NCI-H69 (cell line): ENCODE data around the gene STAT4.

Experiments used
- DNase-seq: peaks from one replicate; lab custom pipeline; 2025; lab: John Stamatoyannopoulos, UW

The STAT4 gene

DNA sequence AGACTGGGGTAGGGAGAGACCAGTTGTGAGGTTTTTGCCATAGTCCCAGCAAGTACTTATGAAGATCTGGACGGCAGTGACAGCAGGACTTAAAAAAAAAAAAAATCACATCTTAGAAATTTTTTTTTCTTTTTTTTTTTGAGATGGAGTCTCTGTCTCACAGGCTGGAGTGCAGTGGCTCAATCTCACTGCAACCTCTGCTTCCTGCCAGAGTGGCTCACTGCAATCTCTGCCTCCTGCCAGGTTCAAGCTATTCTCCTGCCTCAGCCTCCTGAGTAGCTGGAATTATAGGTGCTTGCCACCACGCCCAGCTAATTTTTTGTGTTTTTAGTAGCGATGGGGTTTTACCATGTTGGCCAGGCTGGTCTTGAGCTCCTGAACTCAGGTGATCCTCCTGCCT is 22.4 kb upstream of the STAT4 start:
- DNase-seq, result no peak

GRCh38 chr2:191171708-191172355 is 21.0 kb upstream of the STAT4 start:
- no peak for DNase-seq

- no peak for DNase-seq
Measured at GRCh38 chr2:191171286-191171685, 20.5 kb upstream of the STAT4 start.

GRCh38 chr2:191170773-191171172 is 20.0 kb upstream of the STAT4 start:
- no peak for DNase-seq

- DNase-seq, result no peak
Measured at GRCh38 chr2:191170301-191170636, 19.5 kb upstream of the STAT4 start.

- no peak for DNase-seq
Measured at GRCh38 chr2:191169456-191170300, 18.9 kb upstream of the STAT4 start.

DNA sequence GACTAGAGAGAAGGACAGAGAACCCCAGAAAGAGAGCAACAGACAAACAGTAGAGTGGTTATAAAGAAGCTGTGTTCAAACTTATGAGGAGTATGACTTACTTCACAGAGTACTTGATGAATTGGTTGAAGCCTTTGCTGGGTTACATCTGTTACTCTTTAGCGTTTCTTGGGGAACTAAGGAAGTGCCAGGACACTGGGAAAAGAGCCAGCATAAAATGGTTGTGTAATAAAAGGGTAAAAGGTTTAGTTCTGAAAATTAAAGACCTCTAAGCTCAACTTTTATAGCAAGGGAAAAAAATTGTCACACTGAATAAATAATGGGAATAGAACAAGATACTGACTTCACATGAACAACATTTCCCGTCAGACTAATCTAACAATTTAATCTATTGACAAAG is 17.0 kb upstream of the STAT4 start:
- DNase-seq, result no peak

GRCh38 chr2:191166756-191167445 is 16.1 kb upstream of the STAT4 start:
- no peak for DNase-seq

DNA sequence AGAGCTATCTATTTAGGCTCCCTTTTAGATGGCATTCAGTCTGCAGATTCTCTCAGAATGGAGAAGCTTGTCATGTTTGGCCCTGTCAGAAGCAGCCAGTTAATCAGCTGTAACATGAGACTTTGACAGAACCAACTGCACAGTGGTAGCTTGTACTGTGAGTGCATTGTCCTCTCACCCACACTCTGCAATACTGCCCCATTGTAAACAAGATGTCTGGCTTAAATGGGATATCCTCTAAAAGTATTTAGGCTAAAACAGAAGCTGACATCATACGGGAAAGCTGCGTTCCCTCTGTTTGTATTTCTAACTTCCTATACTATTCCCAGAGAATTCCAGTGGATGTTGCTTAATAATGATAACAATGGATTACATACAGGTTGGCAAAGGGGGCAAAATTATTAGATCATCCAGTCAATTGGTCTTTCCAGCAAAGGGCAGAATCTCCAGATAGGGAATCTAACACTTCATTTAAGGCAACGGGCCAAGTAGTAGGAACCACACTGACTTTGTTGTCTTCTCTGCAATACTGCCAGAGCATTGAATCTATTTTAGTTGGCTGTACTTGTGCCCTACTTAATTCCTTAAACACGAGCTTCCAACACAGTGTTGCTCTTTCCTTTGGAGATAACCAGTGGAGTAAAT is 15.4 kb upstream of the STAT4 start:
- DNase-seq, result no peak

- DNase-seq, result peak; percentile 12
Measured at GRCh38 chr2:191165176-191165643, 14.4 kb upstream of the STAT4 start.

- DNase-seq, result no peak
Measured at GRCh38 chr2:191158747-191159146, 8.0 kb upstream of the STAT4 start.

DNA sequence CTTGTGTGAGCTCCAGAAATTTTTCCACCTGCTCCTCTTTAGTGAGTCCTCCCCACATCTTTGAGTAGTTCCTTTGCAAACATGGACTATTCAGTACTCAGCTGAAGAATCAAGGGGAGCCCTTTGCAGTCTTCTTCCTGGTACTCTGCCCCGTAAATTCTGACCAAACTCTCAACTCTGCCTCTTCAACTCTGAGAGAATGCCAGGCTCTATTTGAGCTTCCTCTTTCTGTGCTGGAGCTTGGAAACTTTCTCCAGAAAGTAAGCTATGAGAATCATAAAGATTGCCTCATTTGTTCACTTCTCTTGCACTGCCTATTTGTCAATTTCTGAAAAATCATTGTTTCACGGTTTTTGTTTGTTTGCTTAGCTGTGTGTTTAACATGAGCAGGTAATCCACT is 7.4 kb upstream of the STAT4 start:
- no peak for DNase-seq

DNA sequence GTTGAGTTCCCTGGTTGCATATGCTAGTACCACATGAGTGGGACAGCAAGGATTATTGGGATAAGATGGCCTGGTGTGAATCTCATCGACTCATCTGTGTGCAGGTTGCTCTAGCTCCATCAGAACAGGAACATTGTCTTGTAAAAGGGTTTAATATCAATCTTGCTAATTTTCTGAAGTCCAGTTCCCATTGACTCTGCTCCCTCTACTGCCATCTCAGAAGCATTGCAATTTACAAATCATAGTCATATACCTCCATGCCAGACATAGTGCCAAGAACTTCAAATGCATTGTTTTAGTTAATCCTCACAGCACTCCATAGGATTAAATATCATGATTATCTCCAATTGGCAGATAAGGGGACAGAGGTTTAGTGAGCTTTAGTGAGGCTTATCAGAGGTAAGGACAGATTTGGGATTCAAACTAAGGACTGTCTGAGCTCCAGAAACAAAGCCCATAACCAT is 4.8 kb upstream of the STAT4 start:
- DNase-seq, result peak; percentile 20

GRCh38 chr2:191153716-191154115 is 2.9 kb upstream of the STAT4 start:
- DNase-seq, result no peak

DNA sequence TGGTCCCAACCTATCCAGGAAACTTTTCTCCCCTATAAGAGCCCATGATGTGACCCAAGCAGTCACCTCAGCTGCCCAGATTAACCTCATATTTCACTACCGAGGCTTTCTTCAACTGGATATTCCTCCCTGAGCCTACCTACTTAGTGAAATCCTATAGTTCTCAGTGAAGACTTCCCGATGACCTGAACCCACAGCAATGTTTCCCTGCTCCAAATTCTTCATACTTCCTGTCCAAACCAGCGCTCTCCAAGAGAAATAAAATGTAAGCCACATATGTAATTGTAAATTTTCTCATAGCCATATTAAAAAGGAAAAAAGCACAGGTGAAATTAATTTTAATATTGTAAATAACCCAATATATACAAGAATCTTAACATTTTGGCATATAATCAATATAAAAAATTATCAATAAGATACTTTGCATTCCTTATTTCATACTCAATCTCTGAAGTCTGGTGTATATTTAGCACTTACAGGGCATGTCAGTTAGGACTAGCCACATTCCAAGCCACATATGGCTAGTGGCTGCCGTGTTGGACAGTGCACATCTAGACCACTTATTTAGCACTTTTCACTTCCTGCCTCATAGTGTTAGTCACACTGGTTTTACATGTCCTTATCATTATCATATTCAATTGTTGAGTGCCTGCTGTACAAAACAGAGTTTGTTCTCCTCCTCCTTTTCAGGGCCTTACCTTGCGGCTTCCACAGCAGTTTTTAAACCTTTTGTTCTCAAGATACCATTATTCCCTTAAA is 1.9 kb upstream of the STAT4 start:
- DNase-seq, result no peak

DNA sequence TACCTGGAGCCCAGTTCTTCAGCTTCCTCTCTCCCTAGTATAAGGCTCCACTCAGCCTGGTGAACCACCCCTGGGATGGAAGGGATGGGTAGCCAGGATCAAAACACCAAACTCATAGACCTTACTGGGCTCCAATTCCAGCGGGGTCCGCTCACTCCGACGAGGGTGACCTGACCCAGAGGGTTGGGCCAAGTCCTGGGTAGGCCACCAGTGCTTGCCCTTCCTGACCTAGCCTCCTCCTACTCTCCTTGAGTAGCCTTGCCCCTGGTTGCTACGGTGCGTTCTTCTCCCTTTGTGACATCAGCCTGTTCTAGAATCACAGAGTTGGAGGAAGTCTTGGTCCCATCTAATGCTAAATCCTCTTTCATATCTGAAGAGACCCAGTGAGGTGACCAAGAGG is 537 bp upstream of the STAT4 start:
- DNase-seq, result no peak

DNA sequence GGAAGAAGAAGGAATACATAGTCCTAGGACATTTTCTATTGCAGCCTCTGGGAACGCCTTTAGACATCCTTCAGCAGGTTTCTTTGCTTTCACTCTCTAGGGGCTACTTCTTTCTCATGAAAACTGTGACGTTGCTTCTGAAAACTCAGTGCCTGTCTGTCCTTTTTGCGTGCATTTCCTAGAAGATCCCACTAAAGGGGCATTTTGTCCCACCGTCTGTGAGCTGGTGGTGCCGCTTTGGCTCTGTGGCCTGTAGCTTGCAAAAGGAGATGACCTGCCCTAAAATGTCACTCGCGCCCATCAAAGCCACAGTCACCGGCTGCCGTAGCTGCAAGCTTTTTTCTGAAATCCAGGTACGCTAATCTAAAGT is 579 bp downstream of the STAT4 start:
- no peak for DNase-seq

DNA sequence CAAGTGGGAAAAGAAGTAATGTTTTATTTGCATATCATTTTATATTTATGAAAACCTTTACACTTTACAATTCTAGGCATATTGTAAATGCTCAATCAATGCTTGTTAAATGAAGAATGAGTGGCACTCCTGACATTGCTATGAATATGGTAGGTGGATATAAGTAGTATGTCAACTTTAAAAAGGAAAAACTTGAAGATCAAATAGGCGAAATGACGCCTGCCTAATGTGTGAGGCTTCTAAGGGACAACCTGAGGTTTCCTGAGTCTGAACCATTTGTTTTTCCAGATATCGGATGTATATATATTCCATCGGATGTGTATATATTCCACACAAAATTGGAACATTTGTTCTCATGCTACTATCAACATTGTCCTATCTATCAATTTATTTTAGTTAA is 1.4 kb downstream of the STAT4 start:
- DNase-seq, result no peak

GRCh38 chr2:191148791-191149190 is 2.0 kb downstream of the STAT4 start:
- no peak for DNase-seq

- DNase-seq, result no peak
Measured at GRCh38 chr2:191148281-191148680, 2.5 kb downstream of the STAT4 start.

DNA sequence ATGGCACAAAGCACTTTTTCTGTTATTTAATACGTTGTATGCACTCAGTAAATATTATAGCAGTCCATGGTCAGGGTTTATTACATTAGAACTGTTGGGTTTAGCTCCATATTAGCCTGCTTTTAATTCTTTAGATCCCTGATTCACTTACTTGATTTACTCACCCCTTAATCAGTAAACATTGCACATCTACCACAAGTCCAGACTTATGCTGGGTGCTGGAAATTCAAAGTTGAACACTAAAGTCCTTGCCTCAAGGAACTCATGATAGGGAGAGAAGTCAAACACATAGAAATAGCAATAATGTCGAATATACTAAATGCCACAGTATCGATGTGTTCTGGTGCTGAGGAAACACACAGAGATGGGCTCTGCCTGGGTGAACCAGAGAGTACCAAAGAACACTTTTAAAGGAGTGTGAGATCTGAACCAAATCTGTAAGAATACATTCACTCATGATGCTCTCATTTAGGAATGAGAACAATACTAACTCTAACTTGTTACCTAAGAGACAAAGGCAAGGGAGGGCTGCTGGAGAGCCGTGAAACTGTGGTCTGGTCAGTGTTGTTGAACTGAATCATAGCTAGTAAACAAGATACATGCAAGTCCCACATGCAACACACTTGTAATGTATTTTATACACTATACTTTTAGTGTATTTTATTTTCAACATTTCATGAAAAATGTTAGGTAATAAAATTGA is 4.9 kb downstream of the STAT4 start:
- no peak for DNase-seq
